Keratinocyte (primary cell): ENCODE measurements around the gene SYK. TPM values are rescaled to one million over a fixed set of nuclear protein-coding genes. Genes with fewer than 3 reads are reported as not detected.

Source experiments
- DNase-seq: peaks from one replicate; pipeline ENCODE4 v3.0.0-alpha.2; 2011; ENCODE audit warnings: low read depth, missing footprints, low spot score
- FAIRE-seq: peaks from 2 replicates; lab custom pipeline; 2011; peaks lifted over from hg19 to GRCh38; lab: Jason Lieb, UNC
- H2AFZ ChIP-seq: 2 replicates; pipeline ENCODE4 v1.6.0; 2012; ENCODE audit warnings: low read length, control low read depth, inconsistent platforms; ENCODE audit not compliant: control insufficient read depth
- H3K27ac ChIP-seq: 2 replicates; pipeline ENCODE4 v1.5.1; 2011; ENCODE audit warnings: low read length; ENCODE audit not compliant: control insufficient read depth, insufficient read depth
- H3K27me3 ChIP-seq: 3 replicates; pipeline ENCODE4 v1.6.0; 2011; ENCODE audit warnings: low read length; ENCODE audit not compliant: control insufficient read depth, insufficient read depth; ENCODE audit errors: extremely low read depth
- H3K36me3 ChIP-seq, 2 experiments: 2 replicates in 1 of 2; 3 replicates in 1 of 2; pipeline ENCODE4 v1.5.1; 2011; ENCODE audit warnings: low read length in 2 of 2, mild to moderate bottlenecking in 1 of 2; ENCODE audit not compliant: control insufficient read depth in 2 of 2, insufficient read depth in 2 of 2; ENCODE audit errors: extremely low read depth in 1 of 2
- H3K4me1 ChIP-seq: 3 replicates; pipeline ENCODE4 v1.5.1; 2011; ENCODE audit warnings: low read length; ENCODE audit not compliant: control insufficient read depth, insufficient read depth; ENCODE audit errors: extremely low read depth
- H3K4me2 ChIP-seq: 3 replicates; pipeline ENCODE4 v1.6.0; 2011; ENCODE audit warnings: low read depth, low read length; ENCODE audit not compliant: control insufficient read depth, insufficient read depth; ENCODE audit errors: extremely low read depth
- H3K4me3 ChIP-seq, 3 experiments: fragments of 200-600 bp in 1 of 3; sonication (generic) in 1 of 3; 2 replicates in 2 of 3; 3 replicates in 1 of 3; pipeline ENCODE4 v1.5.1; 2011 to 2016; ENCODE audit warnings: low read length in 3 of 3, mild to moderate bottlenecking in 3 of 3, control low read depth in 2 of 3, inconsistent platforms in 1 of 3, low read depth in 1 of 3, mixed read lengths in 1 of 3, mixed run types in 1 of 3, moderate library complexity in 1 of 3; ENCODE audit not compliant: control insufficient read depth in 2 of 3, insufficient read depth in 2 of 3; ENCODE audit errors: extremely low read depth in 1 of 3
- H3K79me2 ChIP-seq: 2 replicates; pipeline ENCODE4 v1.6.0; 2012; ENCODE audit warnings: low read length; ENCODE audit not compliant: control insufficient read depth, insufficient read depth
- H3K9ac ChIP-seq: 3 replicates; pipeline ENCODE4 v1.6.0; 2011; ENCODE audit warnings: low read length; ENCODE audit not compliant: control insufficient read depth, insufficient read depth; ENCODE audit errors: extremely low read depth
- H3K9me1 ChIP-seq: 3 replicates; pipeline ENCODE4 v1.6.0; 2011; ENCODE audit warnings: low read length; ENCODE audit not compliant: control insufficient read depth, insufficient read depth; ENCODE audit errors: extremely low read depth
- H3K9me3 ChIP-seq: 2 replicates; pipeline ENCODE4 v1.5.1; 2012; ENCODE audit warnings: low read depth, low read length; ENCODE audit not compliant: control insufficient read depth
- H4K20me1 ChIP-seq: 3 replicates; pipeline ENCODE4 v1.6.0; 2011; ENCODE audit warnings: low read length; ENCODE audit not compliant: control insufficient read depth, insufficient read depth; ENCODE audit errors: extremely low read depth
- EZH2 ChIP-seq: IDR thresholded peaks from one replicate; pipeline ENCODE4 v1.6.1; 2012; ENCODE audit warnings: inconsistent platforms, mild to moderate bottlenecking, low read length, moderate library complexity
- dilution Hi-C: fragments of 300-500 bp; cut with MboI; formaldehyde crosslinking; loops from one replicate; pipeline ENCODE4 v1.7.0; 2020; ENCODE audit warnings: low sequenced_read_pairs; ENCODE audit not compliant: extremely low pct_ligation_motif_present
- polyA plus RNA-seq, 5 experiments: library from polyadenylated mRNA; depleted of rRNA in 3 of 5; stranded (reverse) in 3 of 5; stranded (forward) in 1 of 5; unstranded in 1 of 5; fragments of >200 nt; gene quantifications; 1 replicate in 1 of 5; 2 replicates in 3 of 5; 3 replicates in 1 of 5; pipeline versions ENCODE4 v1.2.1 to v1.2.3, GENCODE V29; 2011 to 2012; ENCODE audit warnings: missing spikeins in 2 of 5, low read depth in 1 of 5, low replicate concordance in 1 of 5
- TF ChIP-seq, protein P1 (sequence below), 3 experiments: IDR thresholded peaks in 1 of 3; conservative IDR thresholded peaks in 1 of 3; optimal IDR thresholded peaks in 1 of 3; 2 replicates in 2 of 3; 3 replicates in 1 of 3; pipeline versions ENCODE3 to v1.5.1; 2011; ENCODE audit warnings: low read length in 3 of 3, mild to moderate bottlenecking in 3 of 3, moderate library complexity in 2 of 3, control low read depth in 1 of 3, inconsistent platforms in 1 of 3; ENCODE audit not compliant: insufficient read depth in 2 of 3; ENCODE audit errors: extremely low read depth in 1 of 3

The SYK gene
- polyA plus RNA-seq, 1 donor (not counting 4 experiments of a cell fraction or from before 2014, with no cell fraction given): 2.0 TPM

DNA sequence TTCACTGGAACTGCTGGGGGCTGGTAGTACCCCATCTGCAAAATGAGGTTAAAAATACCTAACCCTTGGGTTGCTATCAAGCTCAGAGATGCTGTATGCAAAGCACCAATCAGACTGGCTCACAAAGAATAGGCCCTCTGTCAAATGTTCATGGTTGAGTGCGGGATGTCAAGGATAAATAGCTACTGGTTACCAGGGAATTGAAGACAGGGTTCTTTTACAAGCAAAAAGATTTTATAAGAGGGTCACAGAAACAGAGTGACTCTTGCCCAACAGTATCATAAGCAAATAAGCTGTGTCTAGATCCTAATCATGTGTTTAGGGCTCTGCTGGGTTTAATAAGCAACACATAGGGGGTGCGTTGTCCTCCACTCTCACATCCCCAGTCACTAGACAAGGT, 11.9 kb downstream of the SYK start:
- Histone ChIP-seq H3K27ac (no peak overlapping the region), H3K4me1 (no peaks in the 10 kb centered on the region), H3K4me3 (no peak overlapping the region), H3K9me3 (no peaks in the 10 kb centered on the region), H3K9me1 (peaks cover 3% of the 10 kb centered on the region), H3K79me2 (no peaks in the 10 kb centered on the region), H3K4me2 (no peak overlapping the region), H3K36me3 (peaks cover 0 to 1% of the 10 kb centered on the region in 2 experiments), H3K9ac (no peak overlapping the region), H4K20me1 (no peaks in the 10 kb centered on the region), H3K27me3 (no peaks in the 10 kb centered on the region), H2AFZ (no peak overlapping the region)
- TF ChIP-seq, protein P1, sequence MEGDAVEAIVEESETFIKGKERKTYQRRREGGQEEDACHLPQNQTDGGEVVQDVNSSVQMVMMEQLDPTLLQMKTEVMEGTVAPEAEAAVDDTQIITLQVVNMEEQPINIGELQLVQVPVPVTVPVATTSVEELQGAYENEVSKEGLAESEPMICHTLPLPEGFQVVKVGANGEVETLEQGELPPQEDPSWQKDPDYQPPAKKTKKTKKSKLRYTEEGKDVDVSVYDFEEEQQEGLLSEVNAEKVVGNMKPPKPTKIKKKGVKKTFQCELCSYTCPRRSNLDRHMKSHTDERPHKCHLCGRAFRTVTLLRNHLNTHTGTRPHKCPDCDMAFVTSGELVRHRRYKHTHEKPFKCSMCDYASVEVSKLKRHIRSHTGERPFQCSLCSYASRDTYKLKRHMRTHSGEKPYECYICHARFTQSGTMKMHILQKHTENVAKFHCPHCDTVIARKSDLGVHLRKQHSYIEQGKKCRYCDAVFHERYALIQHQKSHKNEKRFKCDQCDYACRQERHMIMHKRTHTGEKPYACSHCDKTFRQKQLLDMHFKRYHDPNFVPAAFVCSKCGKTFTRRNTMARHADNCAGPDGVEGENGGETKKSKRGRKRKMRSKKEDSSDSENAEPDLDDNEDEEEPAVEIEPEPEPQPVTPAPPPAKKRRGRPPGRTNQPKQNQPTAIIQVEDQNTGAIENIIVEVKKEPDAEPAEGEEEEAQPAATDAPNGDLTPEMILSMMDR (optimal IDR thresholded peaks at IDR 0.05 in 1 of 3, IDR thresholded peaks at IDR 0.05 in 1 of 3, conservative IDR thresholded peaks at IDR 0.05 in 1 of 3; ENCODE audit: extremely low read depth in 1 of 3, insufficient read depth in 2 of 3, low read length in 3 of 3): no peak
- TF ChIP-seq EZH2: no peak
- DNase-seq (no peak), FAIRE-seq (no peak)
- dilution Hi-C loops: no loop called here

- dilution Hi-C loops: no loop called here
- Histone ChIP-seq H3K4me3 (no peak overlapping the region), H3K9me1 (peaks cover 3% of the 10 kb centered on the region), H3K4me2 (no peak overlapping the region), H4K20me1 (no peaks in the 10 kb centered on the region), H3K4me1 (no peaks in the 10 kb centered on the region), H3K36me3 (no peaks in the 10 kb centered on the region), H3K27me3 (no peaks in the 10 kb centered on the region), H2AFZ (no peak overlapping the region), H3K9me3 (no peaks in the 10 kb centered on the region), H3K79me2 (no peaks in the 10 kb centered on the region), H3K9ac (no peak overlapping the region), H3K27ac (no peak overlapping the region)
- FAIRE-seq: no peak
- no peak for DNase-seq
- TF ChIP-seq, protein P1 (optimal IDR thresholded peaks at IDR 0.05 in 1 of 3, IDR thresholded peaks at IDR 0.05 in 1 of 3, conservative IDR thresholded peaks at IDR 0.05 in 1 of 3; ENCODE audit: extremely low read depth in 1 of 3, insufficient read depth in 2 of 3, low read length in 3 of 3): no peak
These were observed 12.7 kb downstream of the SYK start for GRCh38 chr9:90814355-90814754.
